Measurements from ENCODE around the gene DMTF1. TPM values are rescaled to one million over a fixed set of nuclear protein-coding genes. Genes with fewer than 3 reads are reported as not detected.

DMTF1 gene
- total and polyA plus RNA-seq, 2 of the 8 experiments (the other 6 are each of a cell fraction or from before 2014, with no cell fraction given) = 86.0 to 115 TPM

- Histone ChIP-seq H3K9me3 (ENCODE audit: insufficient read depth in 2 of 2, low read depth in 1 of 2, low read length in 1 of 2) (no peaks in the 10 kb centered on the region), H3K4me2 (ENCODE audit: insufficient read depth in 1 of 2, low read depth in 2 of 2, low read length in 2 of 2) (peak overlapping the region; percentile 59 to 81), H3K18ac (ENCODE audit: extremely low read depth, low read length) (peak overlapping the region; percentile 92), H2BK5ac (ENCODE audit: low read depth, low read length) (peak overlapping the region; percentile 78; the same call in 1 of the 2 replicates), H3K4me1 (replicated peaks in 1 of 4; ENCODE audit: control insufficient read depth in 3 of 4, insufficient read depth in 4 of 4, low read length in 3 of 4) (peaks cover 0 to 8% (median under 1%) of the 10 kb centered on the region in 4 experiments; a peak in 4 of 7 replicates), H4K8ac (ENCODE audit: extremely low read depth, insufficient read depth, low read length) (peak overlapping the region; percentile 69; the same call in 1 of the 2 replicates), H3K23ac (ENCODE audit: insufficient read length) (no peak overlapping the region), H3K14ac (ENCODE audit: insufficient read length) (no peak overlapping the region), H3K4ac (replicated peaks; ENCODE audit: insufficient read length, low read depth, low read length) (no peak overlapping the region), H2BK20ac (ENCODE audit: low read length) (no peak overlapping the region), H3K36me3 (ENCODE audit: control insufficient read depth in 2 of 4, insufficient read depth in 4 of 4, low read length in 3 of 4) (peaks cover 0 to 6% (median 3%) of the 10 kb centered on the region in 4 experiments; a peak in 2 of 8 replicates), H2AK5ac (ENCODE audit: low read depth, low read length) (no peak overlapping the region), H3K23me2 (ENCODE audit: low read depth, low read length) (peaks cover 14% of the 10 kb centered on the region; the same call in 1 of the 2 replicates), H2BK12ac (ENCODE audit: low read depth, low read length) (no peak overlapping the region), H4K5ac (ENCODE audit: insufficient read length, low read depth, low read length) (no peak overlapping the region), H2AFZ (ENCODE audit: low read length) (peak overlapping the region; percentile 37; the same call in 1 of the 2 replicates), H4K91ac (replicated peaks; ENCODE audit: insufficient read length, low read length) (no peak overlapping the region), H3K27ac (ENCODE audit: low read depth, low read length) (0 out of 2 replicates have a peak overlapping the region, but pooled peaks have one; percentile 13), H4K20me1 (replicated peaks in 1 of 2; ENCODE audit: control insufficient read depth in 1 of 2, insufficient read depth in 2 of 2, low read length in 2 of 2) (peaks cover 1 to 3% of the 10 kb centered on the region in 2 experiments), H2BK15ac (ENCODE audit: low read length) (no peak overlapping the region), H2BK120ac (replicated peaks; ENCODE audit: low read depth, low read length) (no peak overlapping the region), H3K4me3 (ENCODE audit: extremely low read depth in 1 of 4, insufficient read depth in 2 of 4, low read depth in 3 of 4, low read length in 4 of 4) (peak overlapping the region; percentile 80 to 98 (median 92)), H3K27me3 (replicated peaks in 1 of 4; ENCODE audit: control insufficient read depth in 3 of 4, extremely low read depth in 1 of 4, insufficient read depth in 3 of 4, low read length in 3 of 4) (peaks cover 0 to 18% (median 15%) of the 10 kb centered on the region in 4 experiments; a peak in 5 of 7 replicates), H3K9ac (replicated peaks in 1 of 4; ENCODE audit: extremely low read depth in 1 of 4, low read depth in 3 of 4, low read length in 3 of 4) (peak overlapping the region; percentile 63 to 96 (median 76)), H3K79me2 (ENCODE audit: control insufficient read depth in 1 of 2, insufficient read depth in 2 of 2, low read length in 2 of 2) (peaks cover 0 to 39% of the 10 kb centered on the region in 2 experiments; a peak in 3 of 4 replicates), H3K56ac (replicated peaks; ENCODE audit: insufficient read length, low read depth, low read length) (no peak overlapping the region), H3K79me1 (ENCODE audit: low read depth, low read length) (peaks cover 3% of the 10 kb centered on the region; the same call in 1 of the 2 replicates)
- POLR2A ChIA-PET (ENCODE audit: partially characterized antibody) = interaction anchor here (0.7 to 5.5 kb wide), 7 partner anchors 11 to 65 kb away, joined by 3 to 40 read pairs (median 11); partner anchors contain the start of gene DMTF1
- peak in 1 of 2 experiments; percentile 25 for DNase-seq (ENCODE audit: low read depth in 1 of 2, low spot score in 2 of 2)
- no peak for FAIRE-seq
- 10% methylated on average over 17 of the region's 17 CpGs; no CpG with 5 or more reads in 1 of the 2 experiments for WGBS, 2 experiments (ENCODE audit: extremely low coverage in 1 of 2, insufficient coverage in 1 of 2, insufficient read length in 1 of 2, insufficient replicate concordance in 2 of 2, low coverage in 1 of 2, low lambda C conversion rate in 2 of 2, missing lambda C conversion rate in 1 of 2)
- CTCF ChIA-PET (ENCODE audit: partially characterized antibody) = interaction anchor here (1.0 to 2.3 kb wide), 4 partner anchors 9 to 120 kb away, joined by 3 to 7 read pairs (median 4); no protein-coding TSS in a partner anchor
- TF ChIP-seq ZNF274 (IDR thresholded peaks at IDR 0.05; ENCODE audit: borderline replicate concordance, extremely low read depth, low read length) (no peak), CTCF (IDR thresholded peaks at IDR 0.05; ENCODE audit: control extremely low read depth in 1 of 3, insufficient read depth in 1 of 3, low read depth in 1 of 3, low read length in 3 of 3) (peak in 1 of 3 experiments; percentile 1; a peak in 2 of 4 replicates), SIN3A (conservative IDR thresholded peaks at IDR 0.05 in 1 of 2, IDR thresholded peaks at IDR 0.05 in 1 of 2; ENCODE audit: low read depth in 1 of 2, low read length in 2 of 2) (peak in 1 of 2 experiments; percentile 47; a peak in 1 of 4 replicates), PHF8 (conservative IDR thresholded peaks at IDR 0.05; ENCODE audit: low read depth, low read length) (no peak), POLR2A (IDR thresholded peaks at IDR 0.05; ENCODE audit: control extremely low read depth in 1 of 2, low read depth in 2 of 2, low read length in 2 of 2) (peak in 1 of 2 experiments; percentile 63; a peak in 2 of 3 replicates), SAP30 (IDR thresholded peaks at IDR 0.05; ENCODE audit: insufficient read depth, insufficient replicate concordance, low read length) (peak; percentile 79), NANOG (IDR thresholded peaks at IDR 0.05; ENCODE audit: insufficient read depth, low read depth, low read length, poor library complexity, severe bottlenecking) (no peak)
Measured at GRCh38 chr7:87218796-87219544, 66.7 kb downstream of the DMTF1 start.
